Loucy (cell line): ENCODE results near the gene UBXN7.

Experiments used
- H2AFZ ChIP-seq: fragments of 200-600 bp; sonication (generic); 2 replicates; pipeline ENCODE4 v1.6.0; 2016; ENCODE audit warnings: antibody characterized with exemption, mild to moderate bottlenecking, low read length, moderate library complexity
- H3F3A ChIP-seq: fragments of 200-600 bp; 2 replicates; pipeline ENCODE4 v1.6.0; 2016; ENCODE audit warnings: antibody characterized with exemption, low read depth, mild to moderate bottlenecking
- H3K27me3 ChIP-seq: fragments of 200-600 bp; sonication (generic); 2 replicates; pipeline ENCODE4 v1.6.1; 2014; ENCODE audit warnings: low read length, mild to moderate bottlenecking; ENCODE audit not compliant: insufficient read depth, poor library complexity, severe bottlenecking
- H3K36me3 ChIP-seq: fragments of 200-600 bp; sonication (generic); 2 replicates; pipeline ENCODE4 v1.6.1; 2016; ENCODE audit warnings: low read length; ENCODE audit not compliant: insufficient read depth
- H3K4me1 ChIP-seq: fragments of 200-600 bp; sonication (generic); 2 replicates; pipeline ENCODE4 v1.5.1; 2014; ENCODE audit warnings: low read length, mild to moderate bottlenecking; ENCODE audit not compliant: insufficient read depth, poor library complexity, severe bottlenecking
- H3K4me2 ChIP-seq: fragments of 200-600 bp; sonication (generic); 2 replicates; pipeline ENCODE4 v1.6.0; 2014; ENCODE audit warnings: antibody characterized with exemption, low read length, low read depth, mild to moderate bottlenecking; ENCODE audit not compliant: poor library complexity, severe bottlenecking
- H3K4me3 ChIP-seq: fragments of 200-600 bp; sonication (generic); 2 replicates; pipeline ENCODE4 v1.5.1; 2014; ENCODE audit warnings: low read length, mild to moderate bottlenecking, mixed read lengths; ENCODE audit not compliant: poor library complexity, severe bottlenecking
- H3K79me2 ChIP-seq: fragments of 200-600 bp; sonication (generic); 2 replicates; pipeline ENCODE4 v1.6.1; 2014; ENCODE audit warnings: low read length; ENCODE audit not compliant: insufficient read depth
- H3K9ac ChIP-seq: fragments of 200-600 bp; sonication (generic); 2 replicates; pipeline ENCODE4 v1.6.0; 2014; ENCODE audit warnings: mild to moderate bottlenecking, low read depth, low read length, moderate library complexity; ENCODE audit not compliant: poor library complexity, severe bottlenecking
- H3K9me2 ChIP-seq: fragments of 200-600 bp; sonication (generic); replicated peaks from 2 replicates; pipeline ENCODE4 v1.6.1; 2016; ENCODE audit warnings: low read depth, low read length, mixed read lengths
- H3K9me3 ChIP-seq: fragments of 200-600 bp; sonication (generic); 2 replicates; pipeline ENCODE4 v1.6.1; 2014; ENCODE audit warnings: mild to moderate bottlenecking, antibody characterized with exemption, low read length, low read depth; ENCODE audit not compliant: insufficient read depth
- H4K20me1 ChIP-seq: fragments of 200-600 bp; sonication (generic); 2 replicates; pipeline ENCODE4 v1.6.0; 2014; ENCODE audit warnings: antibody characterized with exemption, low read length, mild to moderate bottlenecking; ENCODE audit not compliant: insufficient read depth, poor library complexity, severe bottlenecking
- EZH2phosphoT487 ChIP-seq: fragments of 200-600 bp; IDR thresholded peaks from 2 replicates; pipeline ENCODE4 v1.6.1; 2018; ENCODE audit warnings: antibody characterized with exemption, mild to moderate bottlenecking, moderate library complexity, borderline replicate concordance
- TF ChIP-seq, protein P1 (sequence below): fragments of 200-600 bp; sonication (generic); conservative IDR thresholded peaks from 2 replicates; pipeline ENCODE4 v1.5.1; 2014; ENCODE audit warnings: mild to moderate bottlenecking, antibody characterized with exemption, low read length

Gene UBXN7

DNA sequence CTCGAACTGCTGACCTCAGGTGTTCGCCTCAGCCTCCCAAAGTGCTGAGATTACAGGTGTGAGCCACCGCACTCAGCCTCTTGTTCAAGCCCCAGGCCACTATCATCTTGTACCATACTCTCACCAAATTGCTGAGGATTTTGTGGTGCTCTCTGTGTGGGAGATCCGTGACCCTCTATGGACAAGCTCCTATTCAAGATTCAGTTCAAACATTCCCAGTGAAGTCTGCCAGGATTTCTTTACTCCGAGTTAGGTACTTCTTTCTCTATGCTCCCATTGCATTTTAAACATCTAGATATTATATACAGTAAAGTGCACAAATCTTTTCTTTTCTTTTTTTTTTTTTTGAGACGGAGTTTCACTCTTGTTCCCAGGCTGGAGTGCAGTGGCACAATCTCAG, 93.2 kb downstream of the UBXN7 start:
- no peaks in the 10 kb centered on the region for H3F3A ChIP-seq
- H3K9me3 ChIP-seq, result no peaks in the 10 kb centered on the region
- H4K20me1 ChIP-seq, result no peaks in the 10 kb centered on the region
- no peaks in the 10 kb centered on the region for H3K27me3 ChIP-seq
- no peaks in the 10 kb centered on the region for H3K79me2 ChIP-seq
- H2AFZ ChIP-seq, result no peak overlapping the region
- TF ChIP-seq EZH2phosphoT487, result no peak
- TF ChIP-seq, protein P1, sequence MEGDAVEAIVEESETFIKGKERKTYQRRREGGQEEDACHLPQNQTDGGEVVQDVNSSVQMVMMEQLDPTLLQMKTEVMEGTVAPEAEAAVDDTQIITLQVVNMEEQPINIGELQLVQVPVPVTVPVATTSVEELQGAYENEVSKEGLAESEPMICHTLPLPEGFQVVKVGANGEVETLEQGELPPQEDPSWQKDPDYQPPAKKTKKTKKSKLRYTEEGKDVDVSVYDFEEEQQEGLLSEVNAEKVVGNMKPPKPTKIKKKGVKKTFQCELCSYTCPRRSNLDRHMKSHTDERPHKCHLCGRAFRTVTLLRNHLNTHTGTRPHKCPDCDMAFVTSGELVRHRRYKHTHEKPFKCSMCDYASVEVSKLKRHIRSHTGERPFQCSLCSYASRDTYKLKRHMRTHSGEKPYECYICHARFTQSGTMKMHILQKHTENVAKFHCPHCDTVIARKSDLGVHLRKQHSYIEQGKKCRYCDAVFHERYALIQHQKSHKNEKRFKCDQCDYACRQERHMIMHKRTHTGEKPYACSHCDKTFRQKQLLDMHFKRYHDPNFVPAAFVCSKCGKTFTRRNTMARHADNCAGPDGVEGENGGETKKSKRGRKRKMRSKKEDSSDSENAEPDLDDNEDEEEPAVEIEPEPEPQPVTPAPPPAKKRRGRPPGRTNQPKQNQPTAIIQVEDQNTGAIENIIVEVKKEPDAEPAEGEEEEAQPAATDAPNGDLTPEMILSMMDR, result no peak
- H3K36me3 ChIP-seq, result no peaks in the 10 kb centered on the region
- no peak overlapping the region for H3K4me3 ChIP-seq
- no peak overlapping the region for H3K9ac ChIP-seq
- H3K4me1 ChIP-seq, result no peaks in the 10 kb centered on the region
- H3K9me2 ChIP-seq, result no peaks in the 10 kb centered on the region
- H3K4me2 ChIP-seq, result no peak overlapping the region

DNA sequence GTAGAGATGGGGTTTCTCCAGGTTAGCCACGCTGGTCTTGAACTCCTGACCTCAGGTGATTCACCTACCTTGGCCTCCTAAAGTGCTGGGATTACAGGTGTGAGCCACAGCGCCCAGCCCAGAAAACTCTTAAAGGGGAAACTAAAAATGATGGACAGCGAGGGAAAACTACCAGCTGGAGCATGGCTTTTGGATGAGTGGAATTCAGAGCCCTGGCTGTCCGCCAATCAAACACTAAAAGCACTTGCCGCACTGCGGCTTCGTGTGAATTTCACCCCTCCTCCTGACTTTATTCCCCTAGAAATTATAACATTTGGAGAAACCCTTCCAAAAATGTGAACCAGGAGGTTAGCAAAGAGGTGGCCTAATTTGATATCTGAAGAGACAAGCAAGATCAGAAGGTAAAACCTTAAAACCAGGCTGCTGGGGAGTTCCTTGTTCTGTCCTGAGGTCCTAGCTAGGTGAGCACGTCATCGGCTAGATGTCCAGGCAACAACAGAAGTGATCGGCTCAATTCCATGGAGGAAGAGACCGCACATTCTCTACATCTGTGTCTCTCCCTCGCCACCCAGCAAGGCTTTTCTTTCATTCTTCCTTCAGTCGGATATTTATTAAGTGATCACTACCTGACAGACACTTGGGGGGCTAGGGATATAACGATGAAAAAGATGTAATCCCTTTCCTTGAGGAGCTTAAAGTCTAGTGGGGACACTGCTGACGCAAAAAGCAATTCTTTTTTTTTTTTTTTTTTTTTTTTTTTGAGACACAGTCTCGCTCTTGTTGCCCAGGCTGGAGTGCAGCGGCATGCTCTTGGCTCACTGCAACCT, 95.7 kb downstream of the UBXN7 start:
- Histone ChIP-seq H3K9me2 (no peaks in the 10 kb centered on the region), H3K4me2 (no peak overlapping the region), H3K4me3 (no peak overlapping the region), H3F3A (no peaks in the 10 kb centered on the region), H3K9ac (no peak overlapping the region), H4K20me1 (no peaks in the 10 kb centered on the region), H2AFZ (no peak overlapping the region), H3K36me3 (no peaks in the 10 kb centered on the region), H3K27me3 (no peaks in the 10 kb centered on the region), H3K4me1 (no peaks in the 10 kb centered on the region), H3K79me2 (no peaks in the 10 kb centered on the region), H3K9me3 (no peaks in the 10 kb centered on the region)
- no peak for TF ChIP-seq EZH2phosphoT487
- TF ChIP-seq, protein P1, result no peak

DNA sequence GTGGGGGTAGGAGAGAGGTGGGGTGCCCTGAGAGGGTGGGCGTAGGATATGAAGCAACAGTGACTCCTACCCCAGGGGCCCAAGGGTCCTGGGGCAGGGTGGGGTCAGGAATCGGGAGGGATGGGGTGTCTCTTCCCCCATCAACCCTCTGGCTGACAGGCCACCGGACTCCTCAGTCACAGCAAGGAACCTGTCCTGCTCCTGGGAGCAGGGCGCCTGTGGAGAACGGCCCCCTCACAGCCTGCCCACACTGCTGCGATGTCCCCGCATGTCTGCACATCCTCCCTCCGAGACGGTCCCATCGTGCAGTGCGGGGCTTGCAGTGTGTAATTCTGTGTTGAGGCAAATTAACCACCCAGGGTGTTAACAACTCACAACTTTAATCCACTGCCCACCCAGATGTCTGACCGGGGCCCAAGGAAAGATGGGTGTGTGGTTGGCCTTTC, 96.7 kb downstream of the UBXN7 start:
- Histone ChIP-seq H3K4me3 (no peak overlapping the region), H3K36me3 (no peaks in the 10 kb centered on the region), H3K4me1 (no peaks in the 10 kb centered on the region), H3F3A (no peaks in the 10 kb centered on the region), H2AFZ (no peak overlapping the region), H3K9me2 (no peaks in the 10 kb centered on the region), H3K27me3 (no peaks in the 10 kb centered on the region), H3K9ac (no peak overlapping the region), H3K4me2 (no peak overlapping the region), H3K9me3 (no peaks in the 10 kb centered on the region), H3K79me2 (no peaks in the 10 kb centered on the region), H4K20me1 (no peaks in the 10 kb centered on the region)
- TF ChIP-seq EZH2phosphoT487, result no peak

DNA sequence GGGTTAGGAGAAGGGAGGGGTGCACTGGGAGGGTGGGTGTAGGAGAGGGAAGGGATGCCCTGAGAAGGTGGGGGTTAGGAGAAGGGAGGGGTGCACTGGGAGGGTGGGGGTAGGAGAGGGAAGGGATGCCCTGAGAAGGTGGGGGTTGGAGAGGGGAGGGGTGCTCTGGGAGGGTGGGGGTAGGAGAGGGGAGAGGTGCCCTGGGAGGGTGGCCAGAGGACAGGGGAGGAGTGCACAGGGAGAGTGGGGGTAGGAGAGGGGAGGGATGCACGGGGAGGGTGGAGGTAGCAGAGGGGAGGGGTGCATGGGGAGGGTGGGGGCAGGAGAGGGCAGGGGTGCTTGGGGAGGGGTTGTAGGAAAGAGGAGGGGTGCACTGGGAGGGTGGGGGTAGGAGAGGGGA, 97.2 kb downstream of the UBXN7 start:
- no peaks in the 10 kb centered on the region for H3K36me3 ChIP-seq
- H2AFZ ChIP-seq, result no peak overlapping the region
- no peak overlapping the region for H3K9ac ChIP-seq
- TF ChIP-seq, protein P1, result no peak
- TF ChIP-seq EZH2phosphoT487, result no peak
- no peaks in the 10 kb centered on the region for H3F3A ChIP-seq
- no peak overlapping the region for H3K4me3 ChIP-seq
- no peak overlapping the region for H3K4me2 ChIP-seq
- H3K9me3 ChIP-seq, result no peaks in the 10 kb centered on the region
- no peaks in the 10 kb centered on the region for H3K27me3 ChIP-seq
- no peaks in the 10 kb centered on the region for H3K9me2 ChIP-seq
- no peaks in the 10 kb centered on the region for H4K20me1 ChIP-seq
- no peaks in the 10 kb centered on the region for H3K4me1 ChIP-seq
- no peaks in the 10 kb centered on the region for H3K79me2 ChIP-seq
